ENCODE results near the gene RBKS. TPM values are rescaled to one million over a fixed set of nuclear protein-coding genes. Genes with fewer than 3 reads are reported as not detected.

The RBKS gene
- polyA plus RNA-seq, 1 donor (not counting 4 experiments of a cell fraction or from before 2014, with no cell fraction given): 1.9 TPM

DNA sequence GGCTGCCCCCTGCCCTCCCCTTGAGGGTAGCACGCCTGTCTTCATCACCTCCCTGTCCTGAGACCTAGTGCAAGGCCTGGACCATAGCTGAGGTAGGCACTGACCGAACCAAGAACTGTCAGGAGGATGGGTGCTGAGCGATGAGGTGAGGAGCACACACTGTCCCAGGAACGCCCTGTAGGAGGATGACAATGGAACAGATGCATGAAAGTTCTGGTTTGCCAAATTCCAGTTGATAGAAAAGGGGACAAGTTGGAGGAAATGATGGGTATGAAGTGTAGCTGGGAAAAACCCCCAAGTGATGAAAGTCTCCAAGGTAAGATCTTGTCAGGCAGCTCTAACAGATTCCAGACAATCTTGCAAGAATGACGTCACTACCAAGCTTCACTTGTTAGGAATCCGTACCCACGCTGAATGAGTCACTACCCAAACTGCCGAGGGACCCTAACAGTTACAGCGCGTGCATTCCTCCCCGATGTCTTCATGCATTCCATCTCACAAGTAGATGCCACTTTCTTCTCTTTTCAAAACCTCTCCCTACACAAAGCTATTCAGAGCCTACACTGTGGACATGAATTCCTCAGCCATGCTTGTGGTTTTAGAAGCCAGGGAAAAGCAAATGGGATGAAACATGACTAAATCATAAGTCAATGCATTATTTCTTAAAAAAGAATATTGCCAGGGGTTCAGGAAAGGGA, 91.1 kb downstream of the RBKS start:
- H3K27ac ChIP-seq (ENCODE audit: control insufficient read depth, insufficient read depth, low read length): peak overlapping the region; percentile 92
- H3K4me1 ChIP-seq (ENCODE audit: control insufficient read depth, extremely low read depth, insufficient read depth, low read length): peaks cover 35% of the 10 kb centered on the region
- TF ChIP-seq EZH2 (IDR thresholded peaks at IDR 0.05; ENCODE audit: low read length): no peak
- TF ChIP-seq, protein P1, sequence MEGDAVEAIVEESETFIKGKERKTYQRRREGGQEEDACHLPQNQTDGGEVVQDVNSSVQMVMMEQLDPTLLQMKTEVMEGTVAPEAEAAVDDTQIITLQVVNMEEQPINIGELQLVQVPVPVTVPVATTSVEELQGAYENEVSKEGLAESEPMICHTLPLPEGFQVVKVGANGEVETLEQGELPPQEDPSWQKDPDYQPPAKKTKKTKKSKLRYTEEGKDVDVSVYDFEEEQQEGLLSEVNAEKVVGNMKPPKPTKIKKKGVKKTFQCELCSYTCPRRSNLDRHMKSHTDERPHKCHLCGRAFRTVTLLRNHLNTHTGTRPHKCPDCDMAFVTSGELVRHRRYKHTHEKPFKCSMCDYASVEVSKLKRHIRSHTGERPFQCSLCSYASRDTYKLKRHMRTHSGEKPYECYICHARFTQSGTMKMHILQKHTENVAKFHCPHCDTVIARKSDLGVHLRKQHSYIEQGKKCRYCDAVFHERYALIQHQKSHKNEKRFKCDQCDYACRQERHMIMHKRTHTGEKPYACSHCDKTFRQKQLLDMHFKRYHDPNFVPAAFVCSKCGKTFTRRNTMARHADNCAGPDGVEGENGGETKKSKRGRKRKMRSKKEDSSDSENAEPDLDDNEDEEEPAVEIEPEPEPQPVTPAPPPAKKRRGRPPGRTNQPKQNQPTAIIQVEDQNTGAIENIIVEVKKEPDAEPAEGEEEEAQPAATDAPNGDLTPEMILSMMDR (optimal IDR thresholded peaks at IDR 0.05 in 1 of 3, IDR thresholded peaks at IDR 0.05 in 1 of 3, conservative IDR thresholded peaks at IDR 0.05 in 1 of 3; ENCODE audit: extremely low read depth in 1 of 3, insufficient read depth in 2 of 3, low read length in 3 of 3): no peak
- no peaks in the 10 kb centered on the region for H3K27me3 ChIP-seq (ENCODE audit: control insufficient read depth, extremely low read depth, insufficient read depth, low read length)
- H2AFZ ChIP-seq (ENCODE audit: control insufficient read depth, low read length): no peak overlapping the region
- dilution Hi-C loops (cut with MboI; ENCODE audit: extremely low pct_ligation_motif_present, low sequenced_read_pairs): no loop called here
- no peaks in the 10 kb centered on the region for H3K9me1 ChIP-seq (ENCODE audit: control insufficient read depth, extremely low read depth, insufficient read depth, low read length)
- H3K79me2 ChIP-seq (ENCODE audit: control insufficient read depth, insufficient read depth, low read length): no peaks in the 10 kb centered on the region
- H4K20me1 ChIP-seq (ENCODE audit: control insufficient read depth, extremely low read depth, insufficient read depth, low read length): no peaks in the 10 kb centered on the region
- peak overlapping the region in 1 of 3 experiments; percentile 12 for H3K4me3 ChIP-seq (ENCODE audit: control insufficient read depth in 2 of 3, extremely low read depth in 1 of 3, insufficient read depth in 2 of 3, low read depth in 1 of 3, low read length in 3 of 3)
- peak overlapping the region; percentile 70 for H3K4me2 ChIP-seq (ENCODE audit: control insufficient read depth, extremely low read depth, insufficient read depth, low read depth, low read length)
- no peaks in the 10 kb centered on the region for H3K9me3 ChIP-seq (ENCODE audit: control insufficient read depth, low read depth, low read length)
- FAIRE-seq (peak; percentile 97), DNase-seq (ENCODE audit: low read depth, low spot score) (peak; percentile 100)
- no peaks in the 10 kb centered on the region for H3K36me3 ChIP-seq (ENCODE audit: control insufficient read depth in 2 of 2, extremely low read depth in 1 of 2, insufficient read depth in 2 of 2, low read length in 2 of 2)
- peak overlapping the region; percentile 62 for H3K9ac ChIP-seq (ENCODE audit: control insufficient read depth, extremely low read depth, insufficient read depth, low read length)

DNA sequence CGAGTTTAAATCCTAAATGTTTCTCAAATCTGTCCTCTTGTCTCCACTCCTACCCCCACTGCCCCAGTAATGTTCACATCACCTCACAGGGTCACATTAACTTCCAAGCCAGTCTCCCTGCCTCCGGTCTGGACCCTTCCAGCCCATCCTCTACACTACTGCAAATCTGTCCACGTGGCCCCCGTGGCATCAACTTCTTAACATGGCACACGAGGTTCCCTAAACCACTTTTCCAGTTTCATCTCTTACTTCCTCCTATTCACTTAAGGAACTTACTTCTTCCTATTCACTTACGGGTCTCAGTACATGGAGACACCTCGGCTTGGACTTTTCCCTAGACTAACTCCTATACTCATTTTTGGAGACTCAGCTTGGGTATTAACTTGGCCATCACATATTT, 91.7 kb downstream of the RBKS start:
- Histone ChIP-seq H2AFZ (ENCODE audit: control insufficient read depth, low read length) (no peak overlapping the region), H3K79me2 (ENCODE audit: control insufficient read depth, insufficient read depth, low read length) (no peaks in the 10 kb centered on the region), H3K27me3 (ENCODE audit: control insufficient read depth, extremely low read depth, insufficient read depth, low read length) (no peaks in the 10 kb centered on the region), H3K27ac (ENCODE audit: control insufficient read depth, insufficient read depth, low read length) (peak overlapping the region; percentile 80), H3K4me1 (ENCODE audit: control insufficient read depth, extremely low read depth, insufficient read depth, low read length) (peaks cover 35% of the 10 kb centered on the region), H3K4me2 (ENCODE audit: control insufficient read depth, extremely low read depth, insufficient read depth, low read depth, low read length) (peak overlapping the region; percentile 70), H3K36me3 (ENCODE audit: control insufficient read depth in 2 of 2, extremely low read depth in 1 of 2, insufficient read depth in 2 of 2, low read length in 2 of 2) (no peaks in the 10 kb centered on the region), H3K9ac (ENCODE audit: control insufficient read depth, extremely low read depth, insufficient read depth, low read length) (peak overlapping the region; percentile 40), H3K9me1 (ENCODE audit: control insufficient read depth, extremely low read depth, insufficient read depth, low read length) (no peaks in the 10 kb centered on the region), H4K20me1 (ENCODE audit: control insufficient read depth, extremely low read depth, insufficient read depth, low read length) (no peaks in the 10 kb centered on the region), H3K4me3 (ENCODE audit: control insufficient read depth in 2 of 3, extremely low read depth in 1 of 3, insufficient read depth in 2 of 3, low read depth in 1 of 3, low read length in 3 of 3) (no peak overlapping the region), H3K9me3 (ENCODE audit: control insufficient read depth, low read depth, low read length) (no peaks in the 10 kb centered on the region)
- FAIRE-seq: no peak
- TF ChIP-seq EZH2 (IDR thresholded peaks at IDR 0.05; ENCODE audit: low read length): no peak
- TF ChIP-seq, protein P1 (optimal IDR thresholded peaks at IDR 0.05 in 1 of 3, IDR thresholded peaks at IDR 0.05 in 1 of 3, conservative IDR thresholded peaks at IDR 0.05 in 1 of 3; ENCODE audit: extremely low read depth in 1 of 3, insufficient read depth in 2 of 3, low read length in 3 of 3): no peak
- dilution Hi-C loops (cut with MboI; ENCODE audit: extremely low pct_ligation_motif_present, low sequenced_read_pairs): no loop called here
- no peak for DNase-seq (ENCODE audit: low read depth, low spot score)

Measured in keratinocyte (primary cell).